ENCODE measurements around the gene WDFY3.

Gene WDFY3

GRCh38 chr4:84661191-84661939 lies 305.1 kb downstream of the WDFY3 start:
- no peak overlapping the region for H3K4me3 ChIP-seq (ENCODE audit: extremely low read depth, insufficient read depth, low read length, poor library complexity, severe bottlenecking)
- H3K4me1 ChIP-seq (ENCODE audit: control insufficient read depth, insufficient read depth, low read length, poor library complexity, severe bottlenecking): no peaks in the 10 kb centered on the region
- H3K9me3 ChIP-seq (ENCODE audit: control insufficient read depth, low read length): peaks cover 6% of the 10 kb centered on the region
- 89 to 100% methylated on average over 1 of the region's 4 CpGs for WGBS, 2 experiments (ENCODE audit: insufficient coverage in 2 of 2)
- peaks cover 24% of the 10 kb centered on the region for H3K36me3 ChIP-seq (ENCODE audit: control insufficient read depth, insufficient read depth, low read length)
- H3K27ac ChIP-seq (ENCODE audit: low read depth, low read length, severe bottlenecking): no peak overlapping the region

GRCh38 chr4:84660606-84661005 lies 305.9 kb downstream of the WDFY3 start:
- no peak overlapping the region for H3K27ac ChIP-seq (ENCODE audit: low read depth, low read length, severe bottlenecking)
- WGBS, 2 experiments (ENCODE audit: insufficient coverage in 2 of 2): no CpG with 5 or more reads among the region's 3 CpGs

GRCh38 chr4:84652478-84652877 lies 314.0 kb downstream of the WDFY3 start:
- no peaks in the 10 kb centered on the region for H3K36me3 ChIP-seq (ENCODE audit: control insufficient read depth, insufficient read depth, low read length)
- H3K4me3 ChIP-seq (ENCODE audit: extremely low read depth, insufficient read depth, low read length, poor library complexity, severe bottlenecking): no peak overlapping the region
- no peaks in the 10 kb centered on the region for H3K9me3 ChIP-seq (ENCODE audit: control insufficient read depth, low read length)
- no peak overlapping the region for H3K27ac ChIP-seq (ENCODE audit: low read depth, low read length, severe bottlenecking)
- 89 to 100% methylated on average over 1 to 2 of the region's 4 CpGs for WGBS, 2 experiments (ENCODE audit: insufficient coverage in 2 of 2)
- H3K4me1 ChIP-seq (ENCODE audit: control insufficient read depth, insufficient read depth, low read length, poor library complexity, severe bottlenecking): no peaks in the 10 kb centered on the region

More at GRCh38 chr4:84660606-84661005, 305.9 kb downstream of the WDFY3 start:
- Histone ChIP-seq H3K36me3 (ENCODE audit: control insufficient read depth, insufficient read depth, low read length) (peaks cover 17% of the 10 kb centered on the region), H3K4me3 (ENCODE audit: extremely low read depth, insufficient read depth, low read length, poor library complexity, severe bottlenecking) (no peak overlapping the region), H3K9me3 (ENCODE audit: control insufficient read depth, low read length) (peaks cover 6% of the 10 kb centered on the region), H3K4me1 (ENCODE audit: control insufficient read depth, insufficient read depth, low read length, poor library complexity, severe bottlenecking) (no peaks in the 10 kb centered on the region)

GRCh38 chr4:84651499-84651898 lies 315.0 kb downstream of the WDFY3 start:
- Histone ChIP-seq H3K9me3 (ENCODE audit: control insufficient read depth, low read length) (no peaks in the 10 kb centered on the region), H3K36me3 (ENCODE audit: control insufficient read depth, insufficient read depth, low read length) (no peaks in the 10 kb centered on the region), H3K4me3 (ENCODE audit: extremely low read depth, insufficient read depth, low read length, poor library complexity, severe bottlenecking) (no peak overlapping the region), H3K27ac (ENCODE audit: low read depth, low read length, severe bottlenecking) (no peak overlapping the region), H3K4me1 (ENCODE audit: control insufficient read depth, insufficient read depth, low read length, poor library complexity, severe bottlenecking) (no peaks in the 10 kb centered on the region)
- WGBS, 2 experiments (ENCODE audit: insufficient coverage in 2 of 2): 80 to 100% methylated on average over 1 of the region's 1 CpG

- 91% methylated on average over 8 to 9 of the region's 10 CpGs for WGBS, 2 experiments (ENCODE audit: insufficient coverage in 2 of 2)
- no peaks in the 10 kb centered on the region for H3K9me3 ChIP-seq (ENCODE audit: control insufficient read depth, low read length)
- no peaks in the 10 kb centered on the region for H3K36me3 ChIP-seq (ENCODE audit: control insufficient read depth, insufficient read depth, low read length)
- no peak overlapping the region for H3K4me3 ChIP-seq (ENCODE audit: extremely low read depth, insufficient read depth, low read length, poor library complexity, severe bottlenecking)
- H3K4me1 ChIP-seq (ENCODE audit: control insufficient read depth, insufficient read depth, low read length, poor library complexity, severe bottlenecking): no peaks in the 10 kb centered on the region
- H3K27ac ChIP-seq (ENCODE audit: low read depth, low read length, severe bottlenecking): no peak overlapping the region
Measured at GRCh38 chr4:84648863-84649647, 317.4 kb downstream of the WDFY3 start.

- H3K9me3 ChIP-seq (ENCODE audit: control insufficient read depth, low read length): no peaks in the 10 kb centered on the region
- no CpG with 5 or more reads among the region's 1 CpG for WGBS, 2 experiments (ENCODE audit: insufficient coverage in 2 of 2)
Measured at GRCh38 chr4:84648178-84648577, 318.3 kb downstream of the WDFY3 start.

GRCh38 chr4:84647312-84647884 lies 319.1 kb downstream of the WDFY3 start:
- WGBS, 2 experiments (ENCODE audit: insufficient coverage in 2 of 2): 54 to 60% methylated on average over 2 of the region's 2 CpGs
- H3K4me3 ChIP-seq (ENCODE audit: extremely low read depth, insufficient read depth, low read length, poor library complexity, severe bottlenecking): no peak overlapping the region

More at GRCh38 chr4:84648178-84648577, 318.3 kb downstream of the WDFY3 start:
- Histone ChIP-seq H3K36me3 (ENCODE audit: control insufficient read depth, insufficient read depth, low read length) (no peaks in the 10 kb centered on the region), H3K4me3 (ENCODE audit: extremely low read depth, insufficient read depth, low read length, poor library complexity, severe bottlenecking) (no peak overlapping the region), H3K4me1 (ENCODE audit: control insufficient read depth, insufficient read depth, low read length, poor library complexity, severe bottlenecking) (no peaks in the 10 kb centered on the region), H3K27ac (ENCODE audit: low read depth, low read length, severe bottlenecking) (no peak overlapping the region)

GRCh38 chr4:84644087-84644486 lies 322.4 kb downstream of the WDFY3 start:
- Histone ChIP-seq H3K36me3 (ENCODE audit: control insufficient read depth, insufficient read depth, low read length) (no peaks in the 10 kb centered on the region), H3K4me1 (ENCODE audit: control insufficient read depth, insufficient read depth, low read length, poor library complexity, severe bottlenecking) (no peaks in the 10 kb centered on the region), H3K4me3 (ENCODE audit: extremely low read depth, insufficient read depth, low read length, poor library complexity, severe bottlenecking) (no peak overlapping the region), H3K9me3 (ENCODE audit: control insufficient read depth, low read length) (no peaks in the 10 kb centered on the region), H3K27ac (ENCODE audit: low read depth, low read length, severe bottlenecking) (no peak overlapping the region)
- WGBS, 2 experiments (ENCODE audit: insufficient coverage in 2 of 2): 92% methylated on average over 3 of the region's 5 CpGs; no CpG with 5 or more reads in 1 of the 2 experiments

More at GRCh38 chr4:84647312-84647884, 319.1 kb downstream of the WDFY3 start:
- Histone ChIP-seq H3K4me1 (ENCODE audit: control insufficient read depth, insufficient read depth, low read length, poor library complexity, severe bottlenecking) (no peaks in the 10 kb centered on the region), H3K27ac (ENCODE audit: low read depth, low read length, severe bottlenecking) (no peak overlapping the region), H3K9me3 (ENCODE audit: control insufficient read depth, low read length) (no peaks in the 10 kb centered on the region), H3K36me3 (ENCODE audit: control insufficient read depth, insufficient read depth, low read length) (no peaks in the 10 kb centered on the region)

GRCh38 chr4:84639145-84639544 lies 327.3 kb downstream of the WDFY3 start:
- no CpG with 5 or more reads among the region's 1 CpG for WGBS, 2 experiments (ENCODE audit: insufficient coverage in 2 of 2)
- no peaks in the 10 kb centered on the region for H3K4me1 ChIP-seq (ENCODE audit: control insufficient read depth, insufficient read depth, low read length, poor library complexity, severe bottlenecking)
- H3K9me3 ChIP-seq (ENCODE audit: control insufficient read depth, low read length): no peaks in the 10 kb centered on the region
- no peak overlapping the region for H3K27ac ChIP-seq (ENCODE audit: low read depth, low read length, severe bottlenecking)
- H3K4me3 ChIP-seq (ENCODE audit: extremely low read depth, insufficient read depth, low read length, poor library complexity, severe bottlenecking): no peak overlapping the region
- no peaks in the 10 kb centered on the region for H3K36me3 ChIP-seq (ENCODE audit: control insufficient read depth, insufficient read depth, low read length)

GRCh38 chr4:84638092-84638491 lies 328.4 kb downstream of the WDFY3 start:
- Histone ChIP-seq H3K27ac (ENCODE audit: low read depth, low read length, severe bottlenecking) (no peak overlapping the region), H3K4me1 (ENCODE audit: control insufficient read depth, insufficient read depth, low read length, poor library complexity, severe bottlenecking) (no peaks in the 10 kb centered on the region), H3K9me3 (ENCODE audit: control insufficient read depth, low read length) (no peaks in the 10 kb centered on the region), H3K4me3 (ENCODE audit: extremely low read depth, insufficient read depth, low read length, poor library complexity, severe bottlenecking) (no peak overlapping the region), H3K36me3 (ENCODE audit: control insufficient read depth, insufficient read depth, low read length) (no peaks in the 10 kb centered on the region)

Data from mesodermal cell (in vitro differentiated cells).